Liver (tissue), 9 donors: ENCODE measurements around the gene OSTF1. TPM values are rescaled to one million over a fixed set of nuclear protein-coding genes. Genes with fewer than 3 reads are reported as not detected.

Experiments
- DNase-seq: peaks from one replicate; pipeline ENCODE4 v3.0.0-alpha.2; 2017; ENCODE audit warnings: low spot score
- H3K27ac ChIP-seq, 2 donors: one replicate each; pipeline ENCODE4 v1.7.0; 2013; ENCODE audit warnings: inconsistent platforms in 2 of 2, low read length in 2 of 2, control low read depth in 1 of 2, low read depth in 1 of 2, mild to moderate bottlenecking in 1 of 2
- H3K27me3 ChIP-seq, 4 donors: one replicate each; pipeline versions ENCODE4 v1.6.1 to v1.7.0; 2013; ENCODE audit warnings: low read length in 3 of 4, inconsistent platforms in 1 of 4, mild to moderate bottlenecking in 1 of 4, moderate library complexity in 1 of 4; ENCODE audit not compliant: control insufficient read depth in 4 of 4, insufficient read depth in 4 of 4
- H3K36me3 ChIP-seq, 4 donors: one replicate each; pipeline versions ENCODE4 v1.6.1 to v1.7.0; 2013; ENCODE audit warnings: low read length in 3 of 4, mild to moderate bottlenecking in 3 of 4, low read depth in 1 of 4, moderate library complexity in 1 of 4; ENCODE audit not compliant: control insufficient read depth in 4 of 4, insufficient read depth in 3 of 4
- H3K4me1 ChIP-seq, 4 donors: one replicate each; pipeline versions ENCODE4 v1.6.1 to v1.7.0; 2013; ENCODE audit warnings: low read length in 3 of 4, mild to moderate bottlenecking in 3 of 4, moderate library complexity in 1 of 4; ENCODE audit not compliant: control insufficient read depth in 4 of 4, insufficient read depth in 4 of 4
- H3K4me3 ChIP-seq, 3 donors: one replicate each; pipeline versions ENCODE4 v1.6.1 to v1.7.0; 2013; ENCODE audit warnings: low read length in 3 of 3, control low read depth in 1 of 3, low read depth in 1 of 3, mild to moderate bottlenecking in 1 of 3
- H3K9ac ChIP-seq, 2 donors: one replicate each; pipeline ENCODE4 v1.7.0; 2013; ENCODE audit warnings: low read length in 2 of 2, mild to moderate bottlenecking in 2 of 2, moderate library complexity in 2 of 2, control low read depth in 1 of 2, low read depth in 1 of 2
- H3K9me3 ChIP-seq, 4 donors: one replicate each; pipeline versions ENCODE4 v1.6.1 to v1.7.0; 2013; ENCODE audit warnings: low read length in 3 of 4; ENCODE audit not compliant: control insufficient read depth in 4 of 4
- EGR1 ChIP-seq, 2 donors: IDR thresholded peaks; 2 replicates each; pipeline ENCODE4 v1.6.1; 2016 to 2018; ENCODE audit warnings: antibody characterized with exemption in 2 of 2, low read depth in 2 of 2
- GABPA ChIP-seq, 2 donors: IDR thresholded peaks in 1 of 2; conservative IDR thresholded peaks in 1 of 2; 2 replicates each; pipeline ENCODE4 v1.6.1; 2016; ENCODE audit warnings: antibody characterized with exemption in 2 of 2, mild to moderate bottlenecking in 1 of 2, moderate library complexity in 1 of 2
- HNF4A ChIP-seq, 2 donors: conservative IDR thresholded peaks; 2 replicates each; pipeline ENCODE4 v1.6.1; 2016; ENCODE audit warnings: antibody characterized with exemption in 2 of 2, mild to moderate bottlenecking in 2 of 2
- NR2F2 ChIP-seq: IDR thresholded peaks from 2 replicates; pipeline ENCODE4 v1.6.1; 2016; ENCODE audit warnings: antibody characterized with exemption
- REST ChIP-seq: IDR thresholded peaks from 2 replicates; pipeline ENCODE4 v1.6.1; 2016; ENCODE audit warnings: antibody characterized with exemption, mild to moderate bottlenecking
- ZBTB33 ChIP-seq: IDR thresholded peaks from 2 replicates; pipeline ENCODE4 v1.6.1; 2016; ENCODE audit warnings: antibody characterized with exemption
- WGBS: extraction: QIAGEN DNeasy Blood & Tissue Kit; methylation state at CpG from one replicate; pipeline ENCODE4 v1.1.7; 2013; 5-methylcytosine and 5-hydroxymethylcytosine counted together
- polyA plus RNA-seq, 2 donors: library from polyadenylated mRNA; stranded (reverse) in 1 of 2; unstranded in 1 of 2; fragments of 200-250 nt in 1 of 2; fragments of >200 nt in 1 of 2; fragmentation: Nextera tagmentation in 1 of 2; extraction: Ambion mirVana in 1 of 2; gene quantifications; one replicate each; pipeline versions ENCODE4 v1.2.1 to v1.2.3, GENCODE V29; 2013 to 2015
- total RNA-seq, 2 donors: library from RNA; depleted of rRNA; stranded (reverse); fragments of >200 nt; gene quantifications; one replicate each; pipeline ENCODE4 v1.2.3, GENCODE V29; 2014
- TF ChIP-seq, protein P1 (sequence below): IDR thresholded peaks from 2 replicates; pipeline ENCODE4 v1.6.1; 2016; ENCODE audit warnings: antibody characterized with exemption
- donor health status: healthy.
- donor health status: healthy.
- donor health status: healthy.
- donor health status: healthy.
- donor health status: healthy.

OSTF1 gene
- total and polyA plus RNA-seq, 4 donors: 19.8 to 29.7 (median 26.9) TPM

DNA sequence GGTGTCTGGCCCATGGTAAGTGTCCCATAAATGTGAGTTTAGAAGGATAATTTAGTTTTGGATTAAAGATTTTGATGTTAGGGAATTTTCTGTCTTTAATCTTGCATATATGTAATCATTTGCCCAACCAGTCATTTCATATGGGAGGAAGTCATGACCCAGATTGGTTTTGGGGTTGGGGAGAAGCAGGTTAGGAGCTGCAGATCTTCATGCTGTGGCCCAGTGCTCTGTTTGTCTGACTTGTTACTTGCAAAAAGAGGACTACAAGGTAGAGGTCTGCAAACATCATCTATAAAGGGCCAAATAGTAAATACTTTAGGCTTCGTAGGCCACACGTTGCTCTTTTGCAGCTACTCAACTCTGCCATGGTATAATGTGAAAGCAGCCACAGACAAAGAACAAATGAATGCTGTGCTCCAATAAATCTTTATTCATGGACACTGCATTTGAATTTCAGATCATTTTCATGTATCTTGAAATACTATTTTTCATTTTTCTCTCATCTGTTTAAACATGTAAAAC is 16.8 kb downstream of the OSTF1 start:
- DNase-seq: no peak
- H3K9ac ChIP-seq: no peak overlapping the region

DNA sequence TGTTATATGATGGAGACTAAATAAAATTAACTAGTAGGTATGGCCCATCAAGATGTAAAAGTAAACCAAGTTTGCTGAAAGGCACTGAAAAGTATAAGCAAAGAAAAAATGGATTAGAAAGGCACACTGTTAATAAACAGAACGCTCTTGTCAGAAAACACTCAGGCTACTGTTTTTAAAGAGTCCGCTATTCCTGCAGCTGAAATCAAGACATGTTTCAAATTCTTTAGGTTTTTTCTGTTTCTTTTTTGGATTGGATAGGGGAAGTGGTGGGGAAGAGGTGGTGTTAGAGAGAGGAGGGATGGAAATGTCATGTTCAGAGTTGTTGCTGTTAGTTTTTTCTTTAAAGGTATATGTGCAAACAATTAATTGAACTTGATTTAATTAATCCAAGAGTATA is 17.5 kb downstream of the OSTF1 start:
- TF ChIP-seq HNF4A (conservative IDR thresholded peaks at IDR 0.05): no peak
- H3K9ac ChIP-seq: no peak overlapping the region
- H3K4me1 ChIP-seq: peaks cover 0 to 14% (median 4%) of the 10 kb centered on the region in 4 donors
- no peak overlapping the region for H3K27ac ChIP-seq
- no peaks in the 10 kb centered on the region for H3K27me3 ChIP-seq
- H3K36me3 ChIP-seq: no peaks in the 10 kb centered on the region
- no peak for DNase-seq
- H3K9me3 ChIP-seq: no peaks in the 10 kb centered on the region
- 73% methylated on average over 2 of the region's 2 CpGs for WGBS
- no peak overlapping the region for H3K4me3 ChIP-seq

More for the DNA sequence above, 16.8 kb downstream of the OSTF1 start:
- 93% methylated on average over 2 of the region's 2 CpGs for WGBS
- Histone ChIP-seq H3K36me3 (no peaks in the 10 kb centered on the region), H3K4me1 (peaks cover 0 to 14% (median 5%) of the 10 kb centered on the region in 4 donors), H3K9me3 (no peaks in the 10 kb centered on the region), H3K27me3 (no peaks in the 10 kb centered on the region), H3K4me3 (no peak overlapping the region), H3K27ac (no peak overlapping the region)
- no peak for TF ChIP-seq REST
- TF ChIP-seq ZBTB33: no peak

DNA sequence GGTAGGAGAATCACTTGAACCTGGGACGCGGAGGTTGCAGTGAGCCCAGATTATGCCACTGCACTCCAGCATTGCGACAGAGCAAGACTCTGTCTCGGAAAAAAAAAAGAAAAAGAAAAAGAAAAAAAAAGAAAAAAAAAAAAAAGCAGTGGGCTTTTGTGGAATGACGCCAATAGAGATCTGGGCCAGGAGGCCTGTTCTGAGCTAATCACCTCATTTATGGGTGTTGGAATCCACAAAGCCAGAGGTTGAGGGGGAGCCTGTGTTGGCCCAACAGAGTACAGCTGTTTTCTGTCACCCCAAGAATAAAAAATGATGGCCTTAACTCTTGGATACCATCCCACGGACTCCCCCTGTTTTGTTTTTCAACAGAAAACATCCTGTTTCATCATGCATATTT is 18.5 kb downstream of the OSTF1 start:
- no peak overlapping the region for H3K9ac ChIP-seq
- H3K27me3 ChIP-seq: no peaks in the 10 kb centered on the region
- no peak for DNase-seq
- peaks cover 0 to 14% (median 1%) of the 10 kb centered on the region in 4 donors for H3K4me1 ChIP-seq
- peak; percentile 67 for TF ChIP-seq NR2F2
- TF ChIP-seq, protein P1, sequence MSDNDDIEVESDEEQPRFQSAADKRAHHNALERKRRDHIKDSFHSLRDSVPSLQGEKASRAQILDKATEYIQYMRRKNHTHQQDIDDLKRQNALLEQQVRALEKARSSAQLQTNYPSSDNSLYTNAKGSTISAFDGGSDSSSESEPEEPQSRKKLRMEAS: no peak
- WGBS: 81% methylated on average over 6 of the region's 6 CpGs
- no peak overlapping the region for H3K27ac ChIP-seq
- no peaks in the 10 kb centered on the region for H3K9me3 ChIP-seq
- no peak overlapping the region for H3K4me3 ChIP-seq
- H3K36me3 ChIP-seq: no peaks in the 10 kb centered on the region

DNA sequence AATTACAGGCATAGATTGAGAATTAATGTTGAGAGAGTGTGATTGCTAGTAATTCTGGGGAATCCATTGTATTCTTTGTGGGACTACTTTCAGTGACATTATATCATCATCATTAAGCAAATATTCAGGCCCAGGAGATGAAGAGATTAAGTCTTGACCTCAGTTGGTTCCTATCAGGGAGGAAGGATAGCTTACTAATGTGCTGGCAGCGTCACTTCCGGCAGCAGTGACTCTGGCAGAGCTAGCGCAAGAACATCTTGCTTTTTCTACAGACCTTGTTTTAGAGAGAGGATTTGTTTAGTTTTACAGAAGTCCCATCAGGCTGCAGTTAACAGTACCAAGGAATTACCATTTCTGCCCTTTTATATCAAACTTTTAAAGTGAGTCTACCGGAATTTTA is 20.3 kb downstream of the OSTF1 start:
- DNase-seq: no peak
- Histone ChIP-seq H3K9ac (no peak overlapping the region), H3K9me3 (no peaks in the 10 kb centered on the region), H3K27me3 (no peaks in the 10 kb centered on the region), H3K36me3 (no peaks in the 10 kb centered on the region), H3K4me3 (no peak overlapping the region), H3K4me1 (peaks cover 0 to 19% (median 2%) of the 10 kb centered on the region in 4 donors), H3K27ac (peak overlapping the region in 1 of 2 donors; percentile 39)
- TF ChIP-seq GABPA (IDR thresholded peaks at IDR 0.05 in 1 of 2, conservative IDR thresholded peaks at IDR 0.05 in 1 of 2): peak; percentile 34 to 43
- TF ChIP-seq EGR1 (IDR thresholded peaks at IDR 0.05; ENCODE audit: low read depth in 2 of 2): no peak
- WGBS: 71% methylated on average over 4 of the region's 4 CpGs
